GM18873 (cell line): ENCODE measurements around the gene KRTAP19-4.
"Not testable (repeated sequence)": the region's sequence is repeated elsewhere in the genome, so short reads cannot be mapped to it uniquely, and the experiment has no call there.

Experiments
- ATAC-seq: cut with Tn5 transposase; IDR thresholded peaks from one replicate; pipeline ENCODE4 v1.9.1; 2021; ENCODE audit warnings: mild to moderate bottlenecking, moderate library complexity, moderate number of reproducible peaks; ENCODE audit not compliant: unreplicated experiment, low FRiP score

Gene KRTAP19-4

DNA sequence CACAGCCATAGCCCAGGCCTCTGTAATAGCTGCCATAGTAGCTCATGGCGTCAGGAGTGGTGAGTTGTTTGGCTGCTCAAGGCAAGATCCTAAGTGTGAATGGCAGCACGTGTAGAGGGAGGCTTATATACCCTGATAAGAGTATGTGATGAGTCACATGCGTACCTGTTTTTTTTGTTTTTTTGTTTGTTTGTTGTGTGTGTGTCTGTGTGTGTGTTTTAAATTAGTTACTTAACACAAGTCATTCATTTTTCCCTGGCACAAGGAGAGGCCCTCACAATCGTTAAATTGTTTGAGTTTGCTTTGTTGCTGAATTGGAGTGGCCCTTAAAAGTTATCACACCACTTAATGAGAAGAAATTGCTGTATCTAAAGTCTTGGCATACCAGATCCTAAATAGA, at the start of gene KRTAP19-4:
TSS of gene KRTAP19-4 (minus strand) at position 101 of the 400 bp plus-strand sequence. CDS start at position 46, 55 bp downstream.
- ATAC-seq: no peak

DNA sequence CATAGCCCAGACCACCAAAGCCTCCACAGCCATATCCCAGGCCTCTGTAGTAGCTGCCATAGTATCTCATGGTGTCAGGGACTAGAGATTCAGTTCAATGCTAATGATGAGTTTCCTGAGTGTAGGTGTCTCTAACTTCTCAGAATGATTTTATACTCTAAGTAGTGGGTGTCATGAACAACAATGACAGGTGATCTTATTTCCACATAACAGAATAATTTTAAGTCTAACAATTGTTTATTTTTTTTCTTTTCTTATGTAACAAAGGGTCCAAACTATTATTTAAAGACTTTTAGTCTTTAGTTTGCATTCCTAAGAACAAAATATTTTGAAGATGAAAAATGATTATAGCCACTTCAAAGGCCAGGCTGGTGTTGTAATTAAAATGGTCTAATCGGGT, 44.8 kb upstream of the KRTAP19-4 start, which contains the start of gene KRTAP19-6:
TSS of gene KRTAP19-6 (minus strand) at position 101 of the 400 bp plus-strand sequence. CDS start at position 70, 31 bp downstream.
- no peak for ATAC-seq

DNA sequence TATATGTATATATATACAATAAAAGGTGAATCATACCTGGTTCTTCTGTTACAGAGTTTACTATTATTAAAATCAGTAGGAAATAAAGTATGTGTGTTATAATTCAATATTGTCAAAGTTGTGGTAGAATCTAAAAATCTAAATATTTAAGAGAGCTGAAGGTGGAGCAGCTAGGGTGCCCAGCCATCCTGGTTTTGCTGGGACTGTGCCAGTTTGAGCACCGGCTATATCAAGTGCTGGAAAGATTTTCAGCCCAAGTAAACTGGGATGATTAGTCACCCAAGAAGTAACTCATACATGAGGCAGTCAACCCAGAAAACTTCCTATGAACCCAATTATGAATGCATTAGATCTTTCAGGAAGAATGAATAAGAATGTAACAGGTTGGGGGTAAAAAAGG, 21.9 kb upstream of the KRTAP19-4 start:
- ATAC-seq: no peak

DNA sequence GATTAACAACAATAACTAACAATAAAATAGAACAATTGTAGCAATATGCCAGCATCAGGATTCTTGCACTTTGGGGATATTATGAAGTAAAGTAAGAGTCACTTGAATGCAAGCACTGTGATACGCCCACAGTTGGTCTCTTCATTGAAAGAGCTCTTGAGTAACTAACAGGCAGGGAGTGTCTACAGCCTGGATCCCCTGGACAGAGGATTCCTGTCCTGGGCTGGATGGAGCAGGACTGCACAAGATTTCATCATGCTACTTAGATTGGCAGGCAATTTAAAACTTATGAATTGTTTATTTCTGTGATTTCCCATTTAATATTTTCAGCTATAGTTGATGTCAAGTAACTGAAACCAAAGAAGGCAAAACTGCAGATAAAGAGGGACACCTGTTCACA, 18.7 kb upstream of the KRTAP19-4 start:
- ATAC-seq: no peak

DNA sequence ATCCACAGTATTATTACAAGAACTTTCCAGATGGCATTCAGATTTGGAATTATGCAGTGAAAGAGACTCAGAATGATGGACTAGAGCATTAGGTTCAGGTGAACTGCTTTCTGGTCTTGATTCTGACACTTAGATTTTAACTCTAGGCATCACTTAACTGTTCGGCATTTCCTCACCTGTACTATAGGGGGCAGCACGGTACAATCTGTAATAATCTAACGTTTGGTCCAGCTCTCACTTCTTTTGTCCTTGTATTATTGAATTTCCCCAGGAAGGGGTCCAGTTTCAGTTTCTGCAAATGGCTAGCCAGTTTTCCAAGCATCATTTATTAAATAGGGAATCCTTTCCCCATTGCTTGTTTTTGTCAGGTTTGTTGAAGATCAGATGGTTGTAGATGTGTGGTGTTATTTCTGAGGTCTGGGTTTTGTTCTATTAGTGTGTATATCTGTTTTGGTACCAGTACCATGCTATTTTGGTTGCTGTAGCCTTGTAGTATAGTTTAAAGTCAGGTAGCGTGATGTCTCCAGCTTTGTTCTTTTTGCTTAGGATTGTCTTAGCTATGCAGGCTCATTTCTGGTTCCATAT, 8.7 kb upstream of the KRTAP19-4 start:
- not testable (repeated sequence) for ATAC-seq

GRCh38 chr21:30502041-30502440, 5.1 kb upstream of the KRTAP19-4 start, which contains the start of gene KRTAP19-5:
Gene KRTAP19-5 (minus strand): TSS chr21:30502141. CDS start chr21:30502090, 51 bp downstream.
- no peak for ATAC-seq

GRCh38 chr21:30491963-30492428, 5.0 kb downstream of the KRTAP19-4 start, which contains the start of gene KRTAP19-3:
Gene KRTAP19-3 (minus strand): TSS chr21:30492013. CDS start chr21:30491957, 56 bp downstream.
- ATAC-seq: no peak

DNA sequence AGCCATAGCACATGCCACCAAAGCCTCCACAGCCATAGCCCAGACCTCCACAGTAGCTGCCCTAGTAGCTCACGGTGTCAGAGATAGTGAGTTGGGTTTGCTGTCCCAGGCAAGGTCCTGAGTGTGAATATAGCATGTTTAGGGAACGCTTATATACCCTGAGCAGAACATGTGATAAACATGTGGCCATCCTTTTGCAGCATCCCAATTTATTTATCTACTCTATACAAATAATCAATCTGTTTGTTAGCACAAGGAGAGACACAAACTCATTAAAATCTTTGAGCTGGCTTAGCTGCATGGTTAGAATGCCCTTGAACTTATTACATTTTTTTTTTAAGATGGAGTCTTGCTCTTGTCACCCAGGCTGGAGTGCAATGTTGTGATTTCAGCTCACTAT, 9.6 kb downstream of the KRTAP19-4 start, which contains the start of gene KRTAP19-2:
TSS of gene KRTAP19-2 (minus strand) at position 101 of the 400 bp plus-strand sequence. CDS start at position 13, 88 bp downstream.
- no peak for ATAC-seq

DNA sequence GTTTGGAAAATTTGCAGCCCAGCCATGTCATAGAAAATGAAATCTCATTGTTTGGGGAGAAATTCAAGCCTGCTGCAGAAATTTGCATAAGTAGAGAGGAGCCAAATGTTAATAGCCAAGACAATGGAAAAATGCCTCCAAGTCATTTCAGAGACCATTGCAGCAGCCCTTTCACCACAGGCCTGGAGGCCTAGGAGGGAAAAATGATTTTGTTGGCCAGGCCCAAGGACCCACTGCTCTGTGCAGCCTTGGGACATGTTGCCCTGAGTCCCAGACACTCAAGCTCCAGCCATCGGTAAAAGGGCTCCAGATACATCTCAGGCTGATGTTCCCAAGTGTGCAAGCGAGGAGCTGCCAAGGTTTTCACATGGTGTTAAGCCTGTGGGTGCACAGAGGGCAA, 10.8 kb downstream of the KRTAP19-4 start:
- ATAC-seq: no peak

GRCh38 chr21:30482130-30482529, 14.8 kb downstream of the KRTAP19-4 start:
- no peak for ATAC-seq

DNA sequence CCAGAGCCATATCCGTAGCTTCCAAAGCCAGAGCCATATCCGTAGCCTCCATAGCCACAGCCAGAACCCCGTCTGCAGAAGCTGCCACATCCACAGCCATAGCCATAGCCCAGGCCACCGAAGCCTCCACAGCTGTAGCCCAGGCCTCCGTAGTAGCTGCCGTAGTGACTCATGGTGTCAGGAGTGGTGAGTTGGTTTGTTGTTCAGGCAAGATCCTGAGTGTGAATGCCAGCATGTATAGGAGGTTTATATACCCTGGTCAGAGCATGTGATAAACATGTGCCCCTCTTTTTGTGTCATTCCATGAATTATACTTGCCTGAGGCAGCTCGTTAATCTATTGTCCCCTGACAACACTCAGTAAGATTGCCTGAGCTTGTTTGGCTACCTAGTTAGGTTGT, 16.8 kb downstream of the KRTAP19-4 start, which contains the start of gene KRTAP19-1:
TSS of gene KRTAP19-1 (minus strand) at position 223 of the 400 bp plus-strand sequence. CDS start at position 173, 50 bp downstream.
- no peak for ATAC-seq

DNA sequence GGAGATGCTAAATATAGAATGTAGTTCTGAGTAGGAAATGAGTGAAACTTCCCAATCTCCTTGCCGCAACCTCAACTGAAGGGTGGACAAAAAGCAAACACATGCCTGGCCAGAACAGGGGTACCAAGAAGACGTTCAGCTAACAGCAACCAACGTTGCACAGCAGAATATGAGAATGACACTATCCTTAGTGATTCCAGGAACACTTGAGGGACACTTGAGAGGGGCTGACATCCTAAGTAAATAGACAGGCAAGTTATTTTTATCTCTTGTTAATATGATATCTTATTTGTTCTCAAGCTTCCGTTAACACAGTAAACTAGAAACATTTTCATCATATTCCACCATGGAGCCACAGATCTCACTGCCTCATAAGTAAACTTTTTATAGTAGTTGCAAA, 17.7 kb downstream of the KRTAP19-4 start:
- no peak for ATAC-seq

- no peak for ATAC-seq
These were observed 19.0 kb downstream of the KRTAP19-4 start for GRCh38 chr21:30478004-30478403.

DNA sequence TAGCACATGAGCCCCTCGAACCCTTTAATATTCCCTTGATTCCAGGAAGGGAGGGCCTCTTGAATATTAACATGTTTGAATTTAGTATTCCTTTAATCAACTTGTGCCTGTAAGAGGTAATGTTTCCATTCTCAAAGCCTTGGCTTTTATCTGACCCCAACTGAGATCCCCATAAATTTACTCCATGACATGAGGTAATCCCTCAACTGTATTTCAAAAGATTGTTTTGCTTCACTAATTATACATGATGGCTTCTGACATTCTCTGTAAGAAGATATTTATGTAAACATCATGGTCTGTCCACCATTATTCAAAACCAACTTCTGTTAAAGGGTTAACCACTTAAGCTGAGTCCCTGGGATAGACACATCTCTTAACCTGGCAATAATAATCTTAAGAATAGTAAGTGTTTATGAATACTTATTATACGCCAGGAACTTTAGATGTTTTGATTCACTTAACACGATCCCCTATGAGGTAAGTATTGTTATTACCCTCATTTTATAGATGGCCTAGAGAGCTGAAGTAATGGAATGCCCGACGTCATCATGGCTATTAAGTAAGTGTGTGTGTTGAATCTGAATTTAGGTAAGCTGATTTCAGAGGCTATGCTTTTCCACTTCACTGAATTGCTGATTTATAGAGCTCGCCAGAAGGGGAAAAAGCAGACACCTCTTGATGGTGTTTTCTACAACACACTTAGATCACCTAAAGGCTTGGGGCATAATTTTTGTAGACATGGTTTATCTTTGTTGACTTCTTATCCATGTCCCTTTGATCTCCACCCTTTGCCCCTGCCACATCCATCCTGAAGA, 27.9 kb downstream of the KRTAP19-4 start:
- ATAC-seq: no peak

DNA sequence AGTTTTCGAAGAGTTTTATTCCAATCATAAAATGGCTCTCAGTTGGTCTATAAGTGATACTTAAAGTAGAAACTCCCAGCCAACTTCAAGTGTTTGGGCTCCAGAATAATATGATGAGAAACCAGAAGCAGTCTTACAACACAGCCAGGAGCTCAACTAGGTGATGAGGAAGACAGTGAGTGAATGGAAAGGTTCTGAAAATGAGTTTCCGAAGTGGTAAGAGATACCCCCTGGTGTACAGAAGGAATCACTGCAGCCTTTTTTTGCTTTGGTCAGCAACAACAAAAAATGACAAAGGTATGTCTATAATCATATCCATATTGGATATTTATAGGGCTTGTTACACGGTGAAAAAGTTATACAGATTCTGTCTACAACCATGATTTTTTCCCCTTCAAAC, 33.3 kb downstream of the KRTAP19-4 start:
- no peak for ATAC-seq

GRCh38 chr21:30448514-30448913, 48.5 kb downstream of the KRTAP19-4 start:
- no peak for ATAC-seq

- no peak for ATAC-seq
These were observed 49.9 kb downstream of the KRTAP19-4 start for GRCh38 chr21:30447056-30447455.
